HG02943 (cell line): ENCODE measurements around the gene SRPK1.

Experiments used
- ATAC-seq: cut with Tn5 transposase; IDR thresholded peaks from one replicate; pipeline ENCODE4 v1.9.1; 2021; ENCODE audit warnings: mild to moderate bottlenecking, low read depth, moderate library complexity; ENCODE audit not compliant: unreplicated experiment

Gene SRPK1

GRCh38 chr6:35831257-35832007, 89.5 kb downstream of the SRPK1 start:
- ATAC-seq = no peak

- no peak for ATAC-seq
Measured at GRCh38 chr6:35829306-35829705, 91.6 kb downstream of the SRPK1 start.

- ATAC-seq = no peak
Measured at GRCh38 chr6:35824552-35825192, 96.2 kb downstream of the SRPK1 start.

- ATAC-seq = no peak
Measured at GRCh38 chr6:35823601-35824000, 97.3 kb downstream of the SRPK1 start.

GRCh38 chr6:35817515-35817914, 103.4 kb downstream of the SRPK1 start:
- ATAC-seq = no peak

- ATAC-seq = no peak
Measured at GRCh38 chr6:35811699-35811995, 109.3 kb downstream of the SRPK1 start.

GRCh38 chr6:35810971-35811698, 109.8 kb downstream of the SRPK1 start:
- no peak for ATAC-seq

- ATAC-seq = no peak
Measured at GRCh38 chr6:35809809-35810208, 111.1 kb downstream of the SRPK1 start.

- no peak for ATAC-seq
Measured at GRCh38 chr6:35808688-35809087, 112.2 kb downstream of the SRPK1 start.

GRCh38 chr6:35804996-35805736, 115.7 kb downstream of the SRPK1 start, which contains the start of gene LHFPL5:
Gene LHFPL5, plus strand, starts transcription at chr6:35805352. Its CDS starts 319 bp downstream, at chr6:35805671.
- no peak for ATAC-seq

- ATAC-seq = no peak
Measured at GRCh38 chr6:35801148-35801547, 119.8 kb downstream of the SRPK1 start.

- no peak for ATAC-seq
Measured at GRCh38 chr6:35798706-35799105, 122.2 kb downstream of the SRPK1 start.

GRCh38 chr6:35797837-35798526, 122.9 kb downstream of the SRPK1 start:
- no peak for ATAC-seq

GRCh38 chr6:35796236-35796635, 124.7 kb downstream of the SRPK1 start:
- no peak for ATAC-seq

- no peak for ATAC-seq
Measured at GRCh38 chr6:35795453-35796071, 125.3 kb downstream of the SRPK1 start.

- no peak for ATAC-seq
Measured at GRCh38 chr6:35794536-35795452, 126.1 kb downstream of the SRPK1 start.

GRCh38 chr6:35790683-35791082, 130.2 kb downstream of the SRPK1 start:
- ATAC-seq = no peak

GRCh38 chr6:35788423-35788982, 132.4 kb downstream of the SRPK1 start:
- no peak for ATAC-seq
